GM21381 (cell line): ENCODE measurements around the gene ZFP62.
A peak's percentile ranks its signal among the peaks of the same experiment; 100 is the strongest.

Experiments
- ATAC-seq: cut with Tn5 transposase; IDR thresholded peaks from one replicate; pipeline ENCODE4 v1.9.1; 2021; ENCODE audit warnings: mild to moderate bottlenecking, moderate library complexity; ENCODE audit not compliant: unreplicated experiment

Gene ZFP62

DNA sequence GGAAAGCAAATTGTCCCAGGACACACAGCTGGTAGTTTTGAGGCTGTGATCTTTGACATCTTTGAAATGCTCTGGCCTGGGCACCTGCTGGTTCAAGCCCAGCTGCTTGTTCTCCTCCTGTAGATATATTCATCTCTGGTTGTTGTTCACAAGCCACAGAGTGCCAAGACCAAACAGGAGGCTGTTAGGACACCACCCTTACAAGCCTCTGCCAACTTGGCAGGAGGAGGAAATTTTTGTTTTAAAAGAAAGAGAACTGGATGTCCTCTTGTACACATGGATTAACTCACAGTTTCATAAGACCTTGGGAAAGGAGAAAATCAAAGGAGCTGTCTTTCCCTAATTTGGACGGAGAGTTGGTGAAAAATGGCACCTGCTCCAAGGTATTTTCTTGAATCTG is 8.5 kb upstream of the ZFP62 start:
- ATAC-seq, result no peak

DNA sequence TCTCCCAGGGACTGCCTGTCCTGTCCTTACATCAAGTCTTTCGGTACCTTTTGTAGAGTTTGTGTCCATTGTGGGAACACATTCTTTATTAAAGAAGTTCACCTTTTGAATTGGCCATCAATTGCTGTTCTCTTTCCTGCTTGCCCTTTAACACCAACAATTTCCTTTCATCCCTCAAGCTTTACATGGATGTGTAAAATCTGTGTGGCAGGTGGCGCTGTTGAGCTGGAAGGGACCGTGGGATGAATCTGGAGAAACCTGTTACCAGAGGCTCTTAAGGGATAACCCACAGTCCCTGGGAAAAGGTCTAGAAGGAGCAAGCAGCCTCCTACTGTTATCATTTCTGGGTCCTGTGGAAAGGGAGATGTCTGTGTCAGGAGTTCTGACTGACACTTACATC is 7.9 kb upstream of the ZFP62 start:
- no peak for ATAC-seq

DNA sequence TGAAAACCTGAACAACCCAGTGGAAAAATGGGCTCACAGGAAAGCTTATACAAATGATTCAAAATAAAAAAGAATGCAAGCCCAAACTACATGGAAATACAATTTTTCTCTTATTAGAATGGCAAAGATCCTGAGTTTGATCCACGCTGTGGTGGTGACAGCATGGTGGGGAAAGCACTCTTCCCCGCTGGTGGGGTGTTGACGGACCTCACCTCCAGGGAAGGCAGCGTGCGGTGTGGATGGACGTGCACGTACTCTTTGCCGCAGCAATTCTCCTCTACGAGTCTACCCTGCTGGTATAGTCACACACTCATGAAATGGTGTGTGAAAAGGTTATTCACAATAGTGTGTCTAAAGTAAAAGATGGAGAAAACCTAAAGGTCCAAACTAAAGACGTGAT is 5.9 kb upstream of the ZFP62 start:
- no peak for ATAC-seq

GRCh38 chr5:180865981-180866695 is 5.1 kb upstream of the ZFP62 start:
- no peak for ATAC-seq

DNA sequence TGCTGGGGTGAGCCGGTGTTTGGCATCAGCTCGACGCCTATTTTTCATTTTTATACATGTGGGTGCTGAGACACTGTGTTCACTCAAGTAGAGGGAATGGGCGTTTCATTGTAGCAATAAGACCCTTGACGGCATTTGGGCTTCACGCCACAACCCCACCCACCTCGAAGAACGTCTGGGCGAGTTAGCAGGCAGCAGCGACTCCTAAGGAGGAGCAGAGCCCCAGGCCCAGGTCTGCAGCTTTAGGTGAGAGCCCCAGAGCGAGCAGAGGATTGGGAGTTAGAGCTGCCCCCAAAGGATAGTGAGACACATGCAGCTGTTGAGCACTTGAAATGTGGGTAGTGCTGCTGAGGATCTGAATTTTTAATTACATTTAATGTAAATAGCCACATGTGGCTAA is 1.6 kb upstream of the ZFP62 start:
- ATAC-seq, result no peak

DNA sequence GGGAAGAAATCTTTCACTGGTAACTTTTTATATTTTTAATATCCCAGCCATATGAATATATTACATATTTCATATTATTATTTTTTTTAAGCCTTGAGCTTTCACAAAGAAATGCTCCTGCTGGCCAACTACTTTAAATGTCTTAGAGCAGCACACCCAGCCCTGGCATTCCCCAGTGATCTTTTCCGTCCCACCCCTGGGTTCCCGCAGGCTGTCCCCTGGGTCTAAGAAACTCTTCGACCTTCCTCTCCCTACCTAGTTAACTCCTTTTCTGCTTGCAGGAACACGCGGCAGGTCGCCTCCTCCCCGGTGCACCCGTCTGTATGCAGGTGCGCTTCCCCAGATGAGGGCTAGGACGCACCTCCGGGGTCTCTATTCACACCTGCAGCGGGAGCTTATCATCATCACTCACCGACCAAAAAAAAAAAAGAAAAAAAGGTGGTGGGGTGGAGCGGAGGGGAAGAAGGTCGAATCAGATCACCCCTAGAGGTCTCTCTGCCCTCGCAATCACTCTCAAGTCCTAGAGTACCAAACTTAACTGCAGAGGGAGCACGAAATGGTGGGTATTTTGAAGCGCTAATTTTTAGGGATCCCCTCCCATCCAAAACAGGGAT is 696 bp downstream of the ZFP62 start:
- peak; percentile 41 for ATAC-seq

GRCh38 chr5:180858586-180858985 is 2.5 kb downstream of the ZFP62 start:
- ATAC-seq, result no peak

GRCh38 chr5:180853848-180854176 is 7.3 kb downstream of the ZFP62 start:
- ATAC-seq, result no peak

DNA sequence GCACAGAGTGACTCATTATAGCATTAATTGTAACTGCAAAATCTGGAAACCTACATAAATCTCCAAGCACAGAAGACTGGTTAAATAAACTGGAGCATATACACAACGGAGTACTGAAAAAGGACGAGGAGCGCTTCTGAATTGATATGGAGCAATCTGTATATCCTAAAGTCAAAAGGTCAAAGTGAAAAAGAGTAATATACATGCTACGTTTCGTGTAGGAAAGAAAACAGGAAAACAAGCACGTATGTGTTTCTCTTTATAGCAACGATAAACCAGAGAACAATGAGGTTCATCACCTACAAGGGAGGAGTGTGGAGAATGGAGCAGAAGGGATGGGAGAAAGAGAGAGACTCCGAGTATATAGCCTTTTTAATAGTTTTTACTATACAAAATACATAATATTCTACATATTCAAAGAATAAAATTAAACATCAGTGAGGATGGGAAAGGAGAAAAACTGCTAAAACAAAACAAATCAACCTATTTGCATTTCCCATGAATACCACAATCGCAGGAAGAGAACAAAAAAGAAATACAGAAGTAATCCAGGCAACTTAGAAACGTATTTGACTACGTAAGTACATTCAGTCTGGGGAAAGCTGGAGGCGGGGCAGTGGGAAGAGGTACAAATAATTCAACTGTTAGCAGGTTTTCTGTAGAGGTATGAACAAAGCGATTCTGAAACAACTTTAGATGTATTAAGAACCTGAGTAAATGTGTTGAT is 7.8 kb downstream of the ZFP62 start:
- ATAC-seq, result no peak

DNA sequence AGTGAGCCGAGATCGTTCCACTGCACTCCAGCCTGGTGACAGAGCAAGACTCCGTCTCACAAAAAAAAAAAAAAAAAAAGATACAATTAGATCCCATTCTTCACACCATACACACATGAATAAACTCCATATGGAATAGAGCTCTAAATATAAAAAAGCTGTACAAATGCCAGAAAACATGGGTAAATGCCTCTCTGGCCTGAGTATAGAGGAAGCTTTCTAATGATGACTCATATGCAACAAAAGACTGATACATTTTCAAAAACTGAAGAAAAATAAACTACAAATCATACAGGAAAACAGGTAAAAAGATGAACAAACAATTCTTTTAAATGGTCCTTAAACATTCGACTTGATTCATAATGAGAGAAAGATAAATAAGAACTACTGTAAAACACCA is 8.6 kb downstream of the ZFP62 start:
- no peak for ATAC-seq

DNA sequence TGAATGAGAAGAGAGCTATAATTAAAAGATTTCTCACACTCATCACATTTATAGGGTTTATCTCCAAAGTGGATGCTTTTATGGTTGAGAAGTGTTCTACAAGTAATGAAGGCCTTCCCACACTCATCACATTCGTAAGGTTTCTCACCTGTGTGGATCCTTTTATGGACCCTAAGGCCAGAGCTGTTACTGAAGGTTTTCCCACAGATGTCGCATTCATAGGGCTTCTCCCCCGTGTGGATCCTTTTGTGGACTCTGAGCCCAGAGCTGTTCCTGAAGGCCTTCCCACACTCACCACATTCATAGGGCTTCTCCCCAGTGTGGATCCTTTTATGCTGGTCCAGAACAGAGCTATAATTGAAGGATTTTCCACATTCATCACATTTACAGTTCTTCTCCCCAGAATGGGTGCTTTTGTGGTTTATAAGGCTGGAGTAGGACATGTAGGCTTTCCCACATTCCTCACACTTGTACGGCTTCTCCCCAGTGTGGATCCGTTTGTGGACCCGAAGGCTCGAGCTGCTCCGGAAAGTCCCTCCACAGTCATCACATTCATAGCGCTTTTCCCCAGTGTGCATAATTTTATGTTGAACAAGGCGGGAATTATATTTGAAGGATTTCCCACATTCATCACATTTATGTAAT is 10.5 kb downstream of the ZFP62 start:
- ATAC-seq, result no peak

DNA sequence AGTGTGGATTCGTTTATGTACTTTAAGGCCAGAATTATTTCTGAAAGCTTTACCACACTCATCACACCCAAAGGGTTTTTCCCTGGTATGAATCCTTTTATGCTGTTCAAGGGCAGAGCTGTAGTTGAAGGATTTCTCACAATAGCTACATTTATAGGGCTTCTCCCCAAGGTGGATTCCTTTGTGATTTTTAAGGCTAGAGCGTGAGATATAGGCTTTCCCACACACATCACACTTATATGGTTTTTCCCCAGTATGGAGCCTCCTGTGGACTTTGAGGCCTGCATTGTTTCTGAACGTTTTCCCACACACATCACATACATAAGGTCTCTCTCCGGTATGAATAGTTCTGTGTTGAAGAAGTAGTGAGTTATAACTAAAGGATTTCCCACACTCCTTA is 11.2 kb downstream of the ZFP62 start:
- ATAC-seq, result no peak

GRCh38 chr5:180848878-180849277 is 12.2 kb downstream of the ZFP62 start:
- no peak for ATAC-seq

- ATAC-seq, result no peak
These were observed 12.8 kb downstream of the ZFP62 start for GRCh38 chr5:180848265-180848664.

GRCh38 chr5:180847026-180847425 is 14.1 kb downstream of the ZFP62 start:
- no peak for ATAC-seq

- no peak for ATAC-seq
These were observed 16.2 kb downstream of the ZFP62 start for GRCh38 chr5:180844858-180845257.

DNA sequence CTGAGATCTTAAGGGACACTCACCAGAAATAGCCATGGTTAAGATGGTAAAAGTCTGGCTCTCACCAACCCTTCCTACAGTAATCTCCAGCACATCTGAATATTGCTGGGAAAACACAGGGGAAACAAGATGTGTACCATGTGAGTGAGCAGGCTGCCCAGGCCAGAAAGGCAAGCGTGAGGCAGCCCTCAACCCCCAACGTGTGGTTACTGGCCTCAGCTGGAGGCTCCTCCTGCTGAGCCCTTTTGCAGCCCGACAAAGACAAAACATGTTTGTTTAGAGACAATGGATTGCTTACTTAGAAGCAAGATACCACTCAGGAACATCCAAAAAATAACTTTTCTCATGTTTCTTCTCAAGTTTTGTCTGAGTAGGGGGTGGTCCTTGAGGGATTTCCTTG is 16.6 kb downstream of the ZFP62 start:
- ATAC-seq, result no peak

GRCh38 chr5:180839935-180840334 is 21.1 kb downstream of the ZFP62 start:
- no peak for ATAC-seq

GRCh38 chr5:180839227-180839626 is 21.8 kb downstream of the ZFP62 start:
- ATAC-seq, result no peak

- ATAC-seq, result no peak
These were observed 23.6 kb downstream of the ZFP62 start for GRCh38 chr5:180837478-180837877.

DNA sequence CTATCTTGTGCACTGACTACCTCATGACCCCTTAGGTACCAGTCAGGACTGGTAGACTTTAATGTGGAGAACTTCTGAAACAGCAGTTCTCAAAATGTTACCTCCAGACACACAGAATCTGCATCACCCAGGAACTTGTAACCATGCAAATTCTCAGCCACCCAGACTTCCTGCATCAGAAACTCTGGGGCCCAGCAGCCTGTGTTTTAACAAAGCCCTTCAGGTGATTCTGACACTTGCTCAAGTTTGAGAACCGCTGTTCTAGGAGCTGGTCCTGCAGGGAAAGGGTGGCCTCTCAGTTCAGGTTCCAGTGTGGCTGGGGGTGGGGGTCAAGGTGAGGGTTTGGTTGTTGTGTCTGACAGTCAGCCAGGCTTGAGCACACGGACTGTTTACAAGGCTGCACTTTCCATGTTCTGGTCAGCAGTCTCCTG is 28.4 kb downstream of the ZFP62 start:
- peak; percentile 43 for ATAC-seq
